DOHH2 (cell line): ENCODE data around the gene MAZ.

Experiments used
- H3F3A ChIP-seq: fragments of 200-600 bp; sonication (generic), shearing (Covaris generic); 2 replicates; pipeline ENCODE4 v1.6.0; 2016; ENCODE audit warnings: antibody characterized with exemption, mild to moderate bottlenecking; ENCODE audit not compliant: control insufficient read depth, insufficient read depth
- H3K27ac ChIP-seq: fragments of 200-600 bp; sonication (generic); 2 replicates; pipeline ENCODE4 v1.5.1; 2014; ENCODE audit warnings: low read depth, mild to moderate bottlenecking, low read length, moderate library complexity
- H3K27me3 ChIP-seq: fragments of 200-600 bp; sonication (generic); 2 replicates; pipeline ENCODE4 v1.6.1; 2014; ENCODE audit warnings: mild to moderate bottlenecking, low read length, mixed read lengths; ENCODE audit not compliant: control insufficient read depth
- H3K36me3 ChIP-seq: fragments of 200-600 bp; sonication (generic); 2 replicates; pipeline ENCODE4 v1.6.1; 2014; ENCODE audit warnings: mild to moderate bottlenecking, low read length, moderate library complexity, mixed read lengths; ENCODE audit not compliant: control insufficient read depth
- H3K4me1 ChIP-seq: fragments of 200-600 bp; sonication (generic); 2 replicates; pipeline ENCODE4 v1.6.1; 2014; ENCODE audit warnings: mild to moderate bottlenecking, low read length, mixed read lengths; ENCODE audit not compliant: control insufficient read depth
- H3K4me2 ChIP-seq: fragments of 200-600 bp; sonication (generic); 2 replicates; pipeline ENCODE4 v1.6.0; 2014; ENCODE audit warnings: mild to moderate bottlenecking, low read length, moderate library complexity
- H3K4me3 ChIP-seq: fragments of 200-600 bp; sonication (generic); 2 replicates; pipeline ENCODE4 v1.5.1; 2014; ENCODE audit warnings: mild to moderate bottlenecking, low read length, mixed read lengths
- H3K79me2 ChIP-seq: fragments of 200-600 bp; sonication (generic); 2 replicates; pipeline ENCODE4 v1.6.1; 2014; ENCODE audit warnings: mild to moderate bottlenecking, low read length, mixed read lengths; ENCODE audit not compliant: control insufficient read depth
- H3K9me2 ChIP-seq: fragments of 200-600 bp; sonication (generic); replicated peaks from 2 replicates; pipeline ENCODE4 v1.6.1; 2014; ENCODE audit warnings: mild to moderate bottlenecking, low read length, mixed read lengths; ENCODE audit not compliant: control insufficient read depth
- H3K9me3 ChIP-seq: fragments of 200-600 bp; sonication (generic); 2 replicates; pipeline ENCODE4 v1.6.1; 2014; ENCODE audit warnings: antibody characterized with exemption, low read length, mixed read lengths; ENCODE audit not compliant: control insufficient read depth, insufficient read depth
- H4K20me1 ChIP-seq: fragments of 200-600 bp; sonication (generic); 2 replicates; pipeline ENCODE4 v1.6.0; 2014; ENCODE audit warnings: low read depth, mild to moderate bottlenecking, antibody characterized with exemption, low read length, moderate library complexity; ENCODE audit not compliant: control insufficient read depth, insufficient read depth
- CTCF ChIP-seq: fragments of 200-600 bp; sonication (generic); IDR thresholded peaks from one replicate; pipeline ENCODE4 v1.5.1; 2014; ENCODE audit warnings: antibody characterized with exemption, mild to moderate bottlenecking, low read depth, low read length; ENCODE audit not compliant: poor library complexity, severe bottlenecking
- EZH2phosphoT487 ChIP-seq: fragments of 200-600 bp; sonication (generic); IDR thresholded peaks from 2 replicates; pipeline ENCODE4 v1.6.1; 2017; ENCODE audit warnings: borderline replicate concordance, mild to moderate bottlenecking, antibody characterized with exemption, low read length, moderate library complexity, mixed read lengths

Gene MAZ

DNA sequence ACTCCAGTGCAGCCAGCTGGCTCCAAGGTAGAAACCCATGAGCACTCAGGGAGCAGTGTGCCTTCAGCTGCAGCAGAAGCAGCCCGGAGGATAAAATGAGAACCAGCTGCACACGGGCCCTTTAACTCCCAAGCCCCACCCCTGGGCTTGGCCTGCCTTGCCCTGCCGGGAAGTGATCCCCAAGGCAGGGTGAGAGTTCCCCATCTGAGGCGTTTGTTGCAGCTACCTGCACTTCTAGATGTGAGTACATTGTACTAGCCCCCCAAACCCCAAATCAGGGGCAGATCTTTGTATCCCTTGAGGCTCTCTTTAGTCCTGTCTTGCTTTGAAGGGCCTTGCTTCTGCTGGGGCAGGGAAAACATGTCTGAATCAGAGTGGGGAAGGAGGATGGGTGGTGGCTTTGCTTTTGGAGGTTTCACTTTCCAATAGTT is 14.0 kb downstream of the MAZ start, which contains the start of gene MVP:
TSS of gene MVP (plus strand) at position 192 of the 431 bp plus-strand sequence. CDS start 10,088 bp downstream, outside the sequence.
- Histone ChIP-seq H3F3A (no peaks in the 10 kb centered on the region), H3K4me2 (peak within 1 kb of the TSS; percentile 98), H3K27ac (no peak within 1 kb of the TSS), H4K20me1 (peaks cover 20% of the 10 kb centered on the region; the same call in 1 of the 2 replicates), H3K79me2 (peaks cover 49% of the 10 kb centered on the region), H3K9me2 (no peaks in the 10 kb centered on the region), H3K4me1 (peaks cover 51% of the 10 kb centered on the region), H3K27me3 (no peaks in the 10 kb centered on the region), H3K9me3 (no peaks in the 10 kb centered on the region), H3K36me3 (peaks cover 49% of the 10 kb centered on the region), H3K4me3 (peak within 1 kb of the TSS; percentile 55)
- TF ChIP-seq CTCF, result no peak
- TF ChIP-seq EZH2phosphoT487, result no peak

DNA sequence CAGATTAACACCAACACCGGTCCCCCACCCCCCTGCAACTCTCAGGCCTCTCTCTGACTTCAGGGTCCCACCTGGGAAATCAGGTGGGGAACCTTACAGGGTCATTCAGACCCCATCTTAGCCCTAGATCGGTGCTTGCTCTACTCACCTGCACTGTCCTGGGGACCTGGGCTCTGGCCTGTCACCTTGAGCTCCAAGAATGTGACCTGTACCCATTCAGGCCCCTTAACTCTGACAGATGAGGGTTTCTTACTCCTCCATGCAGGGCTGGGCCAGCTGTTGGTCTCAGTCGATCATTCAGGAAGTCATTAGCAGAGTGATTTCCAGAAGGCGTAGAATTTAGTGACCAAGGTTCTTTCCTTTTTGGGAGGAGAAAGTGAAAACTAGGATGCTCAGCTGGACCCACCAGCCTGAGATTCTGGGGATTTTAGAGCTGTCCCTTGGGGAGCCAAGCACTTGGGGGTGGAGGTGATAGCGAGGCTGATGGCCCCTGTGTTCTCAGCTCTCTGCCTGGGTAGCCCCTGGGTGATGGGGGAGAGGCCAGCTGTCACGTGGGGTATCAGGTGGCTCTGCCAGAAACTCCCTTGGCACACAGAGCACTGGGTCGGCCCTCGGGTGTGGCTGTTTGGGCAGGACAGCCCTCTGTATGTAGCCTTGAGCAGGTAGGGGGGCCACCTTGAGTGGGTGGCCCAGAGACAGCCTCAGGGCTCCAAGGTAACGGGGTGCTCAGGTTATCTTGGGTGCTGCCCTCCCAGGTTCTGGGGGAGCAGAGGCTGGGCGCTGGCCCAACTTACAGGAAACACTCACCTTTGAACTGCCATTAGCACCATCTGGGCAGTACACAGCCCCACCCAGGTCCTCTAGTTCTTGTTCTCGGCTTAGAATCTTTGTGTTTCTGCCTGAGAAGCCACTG is 14.7 kb downstream of the MAZ start:
- Histone ChIP-seq H4K20me1 (peaks cover 20% of the 10 kb centered on the region; the same call in 1 of the 2 replicates), H3K27me3 (peaks cover 1% of the 10 kb centered on the region; the same call in 1 of the 2 replicates), H3K36me3 (peaks cover 49% of the 10 kb centered on the region), H3K4me2 (peak overlapping the region; percentile 98), H3K4me1 (peaks cover 51% of the 10 kb centered on the region), H3K4me3 (peak overlapping the region; percentile 55), H3K79me2 (peaks cover 49% of the 10 kb centered on the region), H3F3A (no peaks in the 10 kb centered on the region), H3K9me2 (no peaks in the 10 kb centered on the region), H3K27ac (no peak overlapping the region), H3K9me3 (no peaks in the 10 kb centered on the region)
- TF ChIP-seq CTCF, result no peak

DNA sequence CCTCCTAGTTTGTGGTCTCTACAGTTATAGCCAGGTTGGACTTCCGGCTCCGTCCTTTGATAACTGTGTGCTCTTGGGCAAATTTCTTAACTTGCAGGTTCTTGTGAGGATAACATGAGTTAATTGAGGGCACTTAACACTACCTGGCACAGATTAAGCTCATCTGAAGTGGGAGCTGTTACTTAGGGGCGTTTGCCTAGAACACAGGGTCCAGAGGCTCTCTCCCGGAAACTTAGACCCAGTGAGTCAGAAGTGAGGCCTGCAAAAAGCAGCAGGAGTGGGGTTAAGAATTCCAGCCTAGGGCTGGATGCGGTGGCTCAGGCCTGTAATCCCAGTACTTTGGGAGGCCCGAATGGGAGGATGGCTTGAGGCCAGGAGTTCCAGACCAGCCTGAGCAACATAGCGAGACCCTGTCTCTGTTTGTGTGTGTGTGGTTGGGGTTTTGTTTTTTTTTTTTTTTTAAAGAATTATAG is 15.3 kb downstream of the MAZ start:
- Histone ChIP-seq H4K20me1 (peaks cover 20% of the 10 kb centered on the region; the same call in 1 of the 2 replicates), H3K79me2 (peaks cover 44% of the 10 kb centered on the region), H3F3A (no peaks in the 10 kb centered on the region), H3K9me2 (no peaks in the 10 kb centered on the region), H3K4me1 (peaks cover 51% of the 10 kb centered on the region), H3K27me3 (peaks cover 3% of the 10 kb centered on the region; the same call in 1 of the 2 replicates), H3K9me3 (no peaks in the 10 kb centered on the region), H3K4me3 (no peak overlapping the region), H3K36me3 (peaks cover 46% of the 10 kb centered on the region), H3K4me2 (peak overlapping the region; percentile 98), H3K27ac (no peak overlapping the region)
- TF ChIP-seq EZH2phosphoT487, result no peak
- TF ChIP-seq CTCF, result no peak
